ENCODE data around the gene CKAP5.
A peak's percentile ranks its signal among the peaks of the same experiment; 100 is the strongest.
"Not testable (repeated sequence)": the region's sequence is repeated elsewhere in the genome, so short reads cannot be mapped to it uniquely, and the experiment has no call there.

The CKAP5 gene

GRCh38 chr11:46836870-46837269 is 9.2 kb downstream of the CKAP5 start:
- H3K4me3 Mint-ChIP-seq, result no peak overlapping the region
- peaks cover 40% of the 10 kb centered on the region for H3K4me1 Mint-ChIP-seq (ENCODE audit: low read depth)
- H3K9me3 Mint-ChIP-seq, result no peaks in the 10 kb centered on the region
- no peak overlapping the region for H3K27ac Mint-ChIP-seq
- DNase-seq, result no peak
- peaks cover 45% of the 10 kb centered on the region for H3K36me3 Mint-ChIP-seq (ENCODE audit: low read depth)
- H3K27me3 Mint-ChIP-seq, result no peaks in the 10 kb centered on the region

DNA sequence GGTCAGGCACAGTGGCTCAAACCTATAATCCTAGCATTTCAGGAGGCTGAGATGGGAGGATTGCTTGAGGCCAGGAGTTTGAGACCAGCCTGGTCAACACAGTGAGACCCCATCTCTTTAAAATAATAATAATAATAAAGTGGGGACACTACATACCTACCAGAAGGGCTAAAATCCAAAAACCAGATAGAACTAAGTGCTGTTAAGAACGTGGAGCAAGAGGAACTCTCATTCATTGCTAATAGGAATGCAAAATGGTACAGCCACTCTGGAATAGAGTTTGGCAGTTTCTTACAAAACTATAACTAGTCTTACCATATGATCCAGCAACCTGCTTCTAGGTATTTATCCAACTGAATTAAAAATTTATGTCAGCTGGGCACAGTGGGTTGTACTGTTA is 9.6 kb downstream of the CKAP5 start:
- H3K27me3 Mint-ChIP-seq, result no peaks in the 10 kb centered on the region
- no peak overlapping the region for H3K4me3 Mint-ChIP-seq
- H3K4me1 Mint-ChIP-seq (ENCODE audit: low read depth), result peaks cover 39% of the 10 kb centered on the region
- no peak overlapping the region for H3K27ac Mint-ChIP-seq
- H3K36me3 Mint-ChIP-seq (ENCODE audit: low read depth), result peaks cover 44% of the 10 kb centered on the region
- DNase-seq, result no peak
- H3K9me3 Mint-ChIP-seq, result no peaks in the 10 kb centered on the region

DNA sequence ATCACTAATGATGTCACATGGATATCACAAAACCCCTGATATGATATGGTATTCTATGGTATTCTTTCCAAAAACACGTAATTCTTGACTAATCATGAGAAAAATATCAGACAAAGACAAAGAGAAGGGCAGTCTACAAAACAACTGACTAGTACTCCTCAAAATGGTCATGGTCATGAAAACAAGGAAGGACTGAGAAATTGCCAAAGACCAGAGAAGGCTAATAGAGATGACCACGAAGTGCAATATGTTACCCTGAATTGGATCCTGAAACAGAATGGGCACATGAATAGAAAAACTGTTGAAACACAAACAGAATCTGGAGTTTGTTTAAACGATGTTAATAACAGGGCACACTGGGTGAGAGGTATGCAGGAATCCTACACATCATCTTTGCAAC is 10.2 kb downstream of the CKAP5 start:
- peaks cover 39% of the 10 kb centered on the region for H3K4me1 Mint-ChIP-seq (ENCODE audit: low read depth)
- no peaks in the 10 kb centered on the region for H3K27me3 Mint-ChIP-seq
- H3K9me3 Mint-ChIP-seq, result no peaks in the 10 kb centered on the region
- DNase-seq, result no peak
- no peak overlapping the region for H3K4me3 Mint-ChIP-seq
- H3K27ac Mint-ChIP-seq, result no peak overlapping the region
- peaks cover 41% of the 10 kb centered on the region for H3K36me3 Mint-ChIP-seq (ENCODE audit: low read depth)

- no peak for DNase-seq
- H3K36me3 Mint-ChIP-seq (ENCODE audit: low read depth), result peaks cover 34% of the 10 kb centered on the region
- H3K4me1 Mint-ChIP-seq (ENCODE audit: low read depth), result peaks cover 35% of the 10 kb centered on the region
Measured at GRCh38 chr11:46834821-46835220, 11.3 kb downstream of the CKAP5 start.

DNA sequence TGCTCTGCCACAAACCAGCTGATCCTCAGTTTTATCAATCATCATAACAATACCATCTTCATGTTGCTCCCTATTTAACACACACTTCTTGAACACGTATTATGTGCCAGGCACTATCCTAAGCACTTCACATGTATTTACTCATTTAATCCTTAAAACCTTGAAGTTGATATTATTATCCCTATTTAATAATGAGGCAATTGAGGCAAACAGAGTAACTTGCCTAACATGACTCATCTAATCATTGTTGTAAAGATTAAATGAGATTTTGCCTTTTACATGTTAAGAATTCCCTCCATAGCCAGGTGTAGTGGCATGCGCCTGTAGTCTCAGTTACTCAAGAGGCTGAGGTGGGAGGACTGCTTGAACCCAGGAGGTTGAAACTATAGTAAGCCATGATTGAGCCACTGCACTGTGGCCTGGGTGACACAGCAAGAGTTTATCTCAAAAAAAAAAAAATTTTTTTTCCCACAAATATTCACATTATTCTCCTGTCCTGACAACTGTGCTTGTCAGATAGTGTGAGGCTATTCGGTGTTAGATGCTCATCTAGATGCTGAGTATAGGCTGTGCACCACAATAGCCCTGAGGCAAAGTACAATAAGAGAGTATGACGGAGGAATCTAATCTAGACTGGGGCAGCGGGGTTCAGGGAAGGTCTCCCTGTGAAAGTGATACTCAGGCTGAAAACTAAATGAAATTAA is 13.4 kb downstream of the CKAP5 start:
- DNase-seq, result no peak

More at GRCh38 chr11:46834821-46835220, 11.3 kb downstream of the CKAP5 start:
- Mint-ChIP-seq H3K27ac (no peak overlapping the region), H3K27me3 (no peaks in the 10 kb centered on the region), H3K9me3 (no peaks in the 10 kb centered on the region), H3K4me3 (no peak overlapping the region)

DNA sequence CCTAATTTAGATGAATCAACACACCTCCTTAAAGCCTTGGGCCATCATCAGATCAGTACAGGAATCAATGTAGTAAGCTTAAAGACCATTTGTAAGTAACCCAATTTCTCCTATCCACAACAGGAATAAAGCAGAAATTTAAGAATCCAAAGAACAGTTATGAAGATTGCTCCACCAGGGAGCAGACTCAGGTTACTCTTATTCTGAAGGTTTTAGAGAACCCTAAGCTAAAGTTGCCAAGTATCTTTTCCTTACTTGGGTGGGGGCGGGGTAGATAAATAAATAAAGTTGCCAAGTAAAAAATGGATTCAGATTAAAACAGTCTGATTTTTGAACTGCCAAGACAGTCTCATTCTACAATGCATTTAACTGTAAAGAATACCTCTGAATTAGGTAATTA is 18.1 kb downstream of the CKAP5 start:
- Mint-ChIP-seq H3K27ac (no peak overlapping the region), H3K36me3 (ENCODE audit: low read depth) (peaks cover 13% of the 10 kb centered on the region), H3K9me3 (no peaks in the 10 kb centered on the region), H3K4me3 (no peak overlapping the region), H3K27me3 (no peaks in the 10 kb centered on the region), H3K4me1 (ENCODE audit: low read depth) (peaks cover 37% of the 10 kb centered on the region)
- DNase-seq, result no peak

More for the DNA sequence above, 13.4 kb downstream of the CKAP5 start:
- Mint-ChIP-seq H3K4me1 (ENCODE audit: low read depth) (peaks cover 26% of the 10 kb centered on the region), H3K9me3 (no peaks in the 10 kb centered on the region), H3K36me3 (ENCODE audit: low read depth) (peaks cover 20% of the 10 kb centered on the region), H3K27ac (no peak overlapping the region), H3K27me3 (no peaks in the 10 kb centered on the region), H3K4me3 (no peak overlapping the region)

DNA sequence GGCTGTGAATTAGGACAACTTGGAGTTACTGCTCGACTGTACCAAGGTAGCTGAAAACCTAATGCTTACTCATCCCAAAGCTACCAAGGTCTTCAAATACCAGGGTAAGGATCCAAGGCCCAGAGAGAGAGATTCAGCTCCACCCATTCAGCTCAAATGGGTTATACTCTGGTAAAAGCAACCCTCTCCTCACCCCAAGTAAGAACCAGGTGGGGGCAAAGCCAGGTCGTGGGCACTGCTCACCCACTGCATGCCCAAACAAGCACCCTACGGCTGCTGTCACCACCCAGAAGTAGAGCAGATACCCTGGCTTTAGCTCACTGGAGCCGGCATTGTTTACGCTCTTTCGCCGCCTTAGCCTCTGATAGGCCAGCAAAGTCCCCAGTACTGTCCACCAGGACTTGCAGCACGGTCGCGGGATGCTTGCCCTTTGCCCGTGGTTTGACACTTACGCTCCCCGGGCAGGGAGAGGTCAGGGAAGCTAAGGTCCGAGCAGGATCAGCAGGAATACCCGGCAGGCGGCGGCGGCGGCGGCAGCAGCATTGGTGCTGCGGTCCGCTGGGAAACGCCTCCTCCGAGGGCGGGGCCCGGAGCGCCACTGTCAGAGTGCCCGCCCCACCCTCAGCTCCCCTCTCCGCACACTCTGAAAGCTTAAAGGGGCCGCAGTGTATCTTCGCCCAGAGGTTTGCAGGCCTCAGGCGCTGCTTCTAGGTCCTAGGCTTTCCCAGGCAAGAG is 19.6 kb downstream of the CKAP5 start:
- H3K27ac Mint-ChIP-seq, result no peak overlapping the region
- H3K4me3 Mint-ChIP-seq, result peak overlapping the region; percentile 73
- peaks cover 9% of the 10 kb centered on the region for H3K36me3 Mint-ChIP-seq (ENCODE audit: low read depth)
- no peaks in the 10 kb centered on the region for H3K27me3 Mint-ChIP-seq
- no peaks in the 10 kb centered on the region for H3K9me3 Mint-ChIP-seq
- peak; percentile 78 for DNase-seq
- peaks cover 33% of the 10 kb centered on the region for H3K4me1 Mint-ChIP-seq (ENCODE audit: low read depth)

DNA sequence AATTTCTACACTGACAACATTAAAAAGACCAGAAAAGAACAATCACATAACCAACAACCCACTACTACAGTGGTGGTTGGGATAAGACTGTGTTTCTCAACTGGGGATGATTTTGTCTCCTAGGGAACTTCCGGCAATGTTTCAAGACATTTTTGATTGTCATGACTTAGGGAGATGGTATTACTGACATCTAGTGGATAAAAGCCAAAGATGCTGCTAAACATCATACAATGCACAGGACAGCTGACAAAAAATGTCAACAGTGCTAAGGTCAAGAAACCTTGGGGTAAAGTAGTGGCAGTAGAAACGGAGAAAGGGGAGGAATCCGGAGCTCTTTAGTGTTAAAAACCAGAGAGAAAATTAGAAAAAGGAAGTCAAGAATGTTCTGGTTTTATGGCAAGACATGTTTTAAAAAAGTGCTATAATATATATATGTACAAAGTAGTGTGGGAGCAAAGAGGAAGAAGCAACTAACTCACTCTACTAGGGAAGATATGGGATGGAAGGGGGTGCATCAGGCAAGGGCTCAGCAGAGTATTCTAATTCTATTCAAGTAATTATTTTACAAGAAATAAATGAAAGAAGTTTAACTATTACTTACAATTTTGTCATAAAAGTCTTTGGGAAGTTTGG is 37.2 kb downstream of the CKAP5 start:
- H3K4me1 Mint-ChIP-seq (ENCODE audit: low read depth), result peaks cover 6% of the 10 kb centered on the region
- H3K27ac Mint-ChIP-seq, result peak overlapping the region; percentile 8
- H3K27me3 Mint-ChIP-seq, result no peaks in the 10 kb centered on the region
- H3K9me3 Mint-ChIP-seq, result no peaks in the 10 kb centered on the region
- no peak for DNase-seq
- H3K4me3 Mint-ChIP-seq, result no peak overlapping the region
- H3K36me3 Mint-ChIP-seq (ENCODE audit: low read depth), result peaks cover 75% of the 10 kb centered on the region

DNA sequence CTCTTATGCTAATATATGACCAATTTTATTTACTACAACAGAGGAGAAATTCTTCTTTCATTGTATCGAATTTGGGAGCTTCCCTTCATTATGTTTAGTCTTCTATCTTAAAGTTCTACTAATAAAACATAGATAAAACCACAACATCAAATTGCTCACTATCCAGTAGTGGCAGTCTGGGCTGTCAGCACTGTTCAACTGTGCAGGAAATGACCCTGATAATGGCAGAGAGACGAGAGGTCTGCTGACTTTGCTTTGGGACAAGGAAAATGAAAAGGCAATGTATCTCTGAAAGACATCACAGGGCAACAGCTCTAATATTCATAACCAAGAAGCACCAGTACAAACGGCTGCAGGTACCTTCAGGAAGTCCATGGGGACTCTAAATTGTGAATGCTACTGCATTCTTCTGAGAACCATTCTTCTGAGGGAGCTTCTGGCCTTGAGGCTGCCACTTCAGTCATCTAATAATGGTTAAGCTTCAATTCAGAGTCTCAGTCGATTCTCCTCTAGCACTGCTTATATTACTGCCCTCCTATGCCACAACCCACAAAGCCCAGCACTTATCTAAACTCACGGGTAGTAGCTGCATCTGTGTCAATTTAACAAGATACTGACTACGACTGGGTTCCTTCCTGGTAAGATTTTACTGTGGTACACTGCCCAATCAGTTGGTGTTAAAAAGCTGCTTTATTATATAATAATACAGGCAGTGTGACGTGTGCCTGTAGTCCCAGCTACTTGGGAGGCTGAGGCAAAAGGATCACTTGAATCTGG is 44.2 kb downstream of the CKAP5 start:
- Mint-ChIP-seq H3K36me3 (ENCODE audit: low read depth) (peaks cover 87% of the 10 kb centered on the region), H3K4me1 (ENCODE audit: low read depth) (no peaks in the 10 kb centered on the region), H3K27ac (no peak overlapping the region), H3K4me3 (no peak overlapping the region), H3K27me3 (no peaks in the 10 kb centered on the region), H3K9me3 (no peaks in the 10 kb centered on the region)
- DNase-seq, result no peak

GRCh38 chr11:46800177-46800576 is 45.9 kb downstream of the CKAP5 start:
- Mint-ChIP-seq H3K9me3 (no peaks in the 10 kb centered on the region), H3K4me3 (no peak overlapping the region), H3K36me3 (ENCODE audit: low read depth) (peaks cover 85% of the 10 kb centered on the region), H3K27me3 (no peaks in the 10 kb centered on the region), H3K4me1 (ENCODE audit: low read depth) (no peaks in the 10 kb centered on the region), H3K27ac (no peak overlapping the region)
- DNase-seq, result no peak

GRCh38 chr11:46799725-46800124 is 46.4 kb downstream of the CKAP5 start:
- H3K9me3 Mint-ChIP-seq; H3K27ac Mint-ChIP-seq; H3K4me3 Mint-ChIP-seq; DNase-seq; H3K4me1 Mint-ChIP-seq (ENCODE audit: low read depth); H3K27me3 Mint-ChIP-seq: not testable (repeated sequence)
- H3K36me3 Mint-ChIP-seq (ENCODE audit: low read depth), result peaks cover 89% of the 10 kb centered on the region

GRCh38 chr11:46778416-46778815 is 67.7 kb downstream of the CKAP5 start:
- DNase-seq, result no peak
- peaks cover 95% of the 10 kb centered on the region for H3K36me3 Mint-ChIP-seq (ENCODE audit: low read depth)
- no peaks in the 10 kb centered on the region for H3K27me3 Mint-ChIP-seq

GRCh38 chr11:46776878-46777277 is 69.2 kb downstream of the CKAP5 start:
- Mint-ChIP-seq H3K27ac (no peak overlapping the region), H3K9me3 (no peaks in the 10 kb centered on the region), H3K27me3 (no peaks in the 10 kb centered on the region), H3K4me1 (ENCODE audit: low read depth) (no peaks in the 10 kb centered on the region), H3K36me3 (ENCODE audit: low read depth) (peaks cover 94% of the 10 kb centered on the region), H3K4me3 (no peak overlapping the region)
- no peak for DNase-seq

More at GRCh38 chr11:46778416-46778815, 67.7 kb downstream of the CKAP5 start:
- no peak overlapping the region for H3K4me3 Mint-ChIP-seq
- no peaks in the 10 kb centered on the region for H3K9me3 Mint-ChIP-seq
- H3K4me1 Mint-ChIP-seq (ENCODE audit: low read depth), result no peaks in the 10 kb centered on the region
- H3K27ac Mint-ChIP-seq, result no peak overlapping the region

DNA sequence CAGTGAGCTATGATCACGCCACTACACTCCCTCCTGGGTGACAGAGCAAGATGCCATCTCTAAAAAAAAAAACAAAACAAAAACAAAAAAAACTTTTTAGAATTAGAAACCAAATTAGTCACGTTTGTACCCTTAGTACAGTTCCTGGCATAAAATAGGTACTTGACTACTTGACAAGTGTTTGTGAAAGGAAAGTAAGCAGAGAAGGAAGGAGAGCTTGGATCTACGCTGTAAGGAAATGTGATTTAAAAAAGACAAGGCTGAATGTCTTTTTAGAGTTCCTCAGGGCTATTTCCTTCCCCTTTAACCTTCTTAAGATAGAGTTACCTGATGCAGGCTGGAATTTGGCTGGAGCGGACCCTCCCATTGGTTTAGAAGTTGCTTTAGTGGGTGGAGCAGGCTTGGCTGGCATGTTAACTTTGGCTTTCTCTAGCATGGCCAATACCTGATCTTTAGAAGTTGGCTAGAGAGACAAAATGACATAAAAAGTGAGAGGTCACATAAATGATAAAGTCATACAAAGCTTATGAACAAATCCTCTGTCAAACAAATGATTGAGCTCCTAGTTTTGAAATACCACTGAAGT is 76.4 kb downstream of the CKAP5 start:
- peak overlapping the region; percentile 0 for H3K27ac Mint-ChIP-seq

More for the DNA sequence above, 76.4 kb downstream of the CKAP5 start:
- no peak overlapping the region for H3K4me3 Mint-ChIP-seq
- H3K36me3 Mint-ChIP-seq (ENCODE audit: low read depth), result peaks cover 89% of the 10 kb centered on the region
- H3K9me3 Mint-ChIP-seq, result no peaks in the 10 kb centered on the region
- no peaks in the 10 kb centered on the region for H3K27me3 Mint-ChIP-seq
- DNase-seq, result no peak
- no peaks in the 10 kb centered on the region for H3K4me1 Mint-ChIP-seq (ENCODE audit: low read depth)
